OCI-LY7 (cell line): ENCODE data around the gene TBXA2R. TPM values are rescaled to one million over a fixed set of nuclear protein-coding genes. Genes with fewer than 3 reads are reported as not detected.

ENCODE experiments used
- Bru-seq: library from RNA; stranded (reverse); fragments of 400-500 nt; gene quantifications from one replicate; lab custom pipeline; 2021; lab: Mats Ljungman, UMichigan
- BruChase-seq, 2 experiments: library from RNA; stranded (reverse); fragments of 400-500 nt; gene quantifications; one replicate each; lab custom pipeline; 2021; lab: Mats Ljungman, UMichigan
- BruUV-seq: library from RNA; stranded (reverse); fragments of 400-500 nt; replicated peaks from 2 replicates; lab custom pipeline; 2021; lab: Mats Ljungman, UMichigan
- CTCF ChIA-PET: fragments of 300-600 bp; sonication (Branson Sonifier 250); formaldehyde crosslinking; loops from one replicate; lab custom pipeline; 2022; ENCODE audit warnings: antibody characterized with exemption; ENCODE audit not compliant: unreplicated experiment; lab: Charles Lee
- POLR2A ChIA-PET: fragments of 300-600 bp; sonication (Branson Sonifier 250); formaldehyde crosslinking; loops from one replicate; lab custom pipeline; 2022; ENCODE audit warnings: antibody characterized with exemption; lab: Charles Lee
- DNase-seq: peaks from one replicate; pipeline ENCODE4 v3.0.0-alpha.2; 2015; ENCODE audit warnings: low spot score
- H2AFZ ChIP-seq: fragments of 200-600 bp; sonication (generic), shearing (Covaris generic); 2 replicates; pipeline ENCODE4 v1.6.1; 2014; ENCODE audit warnings: mild to moderate bottlenecking, antibody characterized with exemption, low read length, moderate library complexity
- H3K27ac ChIP-seq: fragments of 200-600 bp; sonication (generic); 2 replicates; pipeline ENCODE4 v1.5.1; 2014; ENCODE audit warnings: mixed run types, low read depth, mild to moderate bottlenecking, moderate library complexity, low read length, inconsistent platforms; ENCODE audit not compliant: poor library complexity, severe bottlenecking
- H3K36me3 ChIP-seq: fragments of 200-600 bp; sonication (generic); 2 replicates; pipeline ENCODE4 v1.6.1; 2014; ENCODE audit warnings: mild to moderate bottlenecking, antibody characterized with exemption, low read length, moderate library complexity, mixed read lengths; ENCODE audit not compliant: insufficient read depth
- H3K4me1 ChIP-seq: fragments of 200-600 bp; sonication (generic); 2 replicates; pipeline ENCODE4 v1.5.1; 2014; ENCODE audit warnings: mild to moderate bottlenecking, low read length; ENCODE audit not compliant: insufficient read depth, poor library complexity, severe bottlenecking
- H3K4me2 ChIP-seq: fragments of 200-600 bp; sonication (generic); 2 replicates; pipeline ENCODE4 v1.6.1; 2014; ENCODE audit warnings: mild to moderate bottlenecking, low read length
- H3K4me3 ChIP-seq: fragments of 200-600 bp; sonication (generic); 2 replicates; pipeline ENCODE4 v1.5.1; 2014; ENCODE audit warnings: mild to moderate bottlenecking, low read depth, low read length; ENCODE audit not compliant: poor library complexity, severe bottlenecking
- H3K79me2 ChIP-seq: fragments of 200-600 bp; sonication (generic); 2 replicates; pipeline ENCODE4 v1.6.1; 2016; ENCODE audit warnings: low read depth, mild to moderate bottlenecking, low read length, moderate library complexity, mixed read lengths; ENCODE audit not compliant: insufficient read depth
- H3K9me2 ChIP-seq: fragments of 200-600 bp; sonication (generic); 2 replicates; pipeline ENCODE4 v1.6.1; 2016; ENCODE audit warnings: mild to moderate bottlenecking, low read length, mixed read lengths; ENCODE audit not compliant: insufficient read depth
- H3K9me3 ChIP-seq: fragments of 200-600 bp; sonication (generic); 2 replicates; pipeline ENCODE4 v1.6.1; 2014; ENCODE audit warnings: mild to moderate bottlenecking, mixed run types, low read length, mixed read lengths
- H4K20me1 ChIP-seq: fragments of 200-600 bp; sonication (generic); 2 replicates; pipeline ENCODE4 v1.6.1; 2014; ENCODE audit warnings: mild to moderate bottlenecking, antibody characterized with exemption, low read length, moderate library complexity, mixed read lengths; ENCODE audit not compliant: insufficient read depth
- CTCF ChIP-seq: fragments of 200-600 bp; sonication (generic); conservative IDR thresholded peaks from 2 replicates; pipeline ENCODE4 v1.5.1; 2014; ENCODE audit warnings: mild to moderate bottlenecking, antibody characterized with exemption, low read length, moderate library complexity, mixed read lengths
- EZH2phosphoT487 ChIP-seq: fragments of 200-600 bp; sonication (generic); IDR thresholded peaks from 2 replicates; pipeline ENCODE4 v1.6.1; 2018; ENCODE audit warnings: low read depth, borderline replicate concordance, mild to moderate bottlenecking, mixed run types, antibody characterized with exemption, low read length, moderate library complexity, mixed read lengths
- intact Hi-C: fragments of 100-400 bp; cut with micrococcal nuclease; formaldehyde crosslinking; loops from one replicate; pipeline ENCODE4 v1.10.0; 2022; ENCODE audit not compliant: unreplicated experiment
- long read RNA-seq: library from polyadenylated mRNA; stranded (forward); transcript quantifications from one replicate; pipeline ENCODE4 v2.0.0, GENCODE V29; 2022
- total RNA-seq, 2 experiments: library from RNA; depleted of rRNA in 1 of 2; stranded (reverse); fragments of >200 nt in 1 of 2; shearing (Covaris generic) in 1 of 2; gene quantifications; 2 replicates each; pipeline ENCODE4 v1.2.3, GENCODE V29; 2014 to 2022

TBXA2R gene
- not detected in 2 replicates for total RNA-seq (2014; rRNA removed; shearing (Covaris generic))
- not detected in 2 replicates for total RNA-seq (2022)
- not detected for Bru-seq, nascent RNA
- BruChase-seq, experiment 1, labeled RNA remaining after a 6-hour chase = not detected
- not detected for BruChase-seq, experiment 2, labeled RNA remaining after a 2-hour chase
- long read RNA-seq = 0 reads

GRCh38 chr19:3606690-3607289 is at the start of gene TBXA2R:
Gene TBXA2R, minus strand, starts transcription at chr19:3606875. Its CDS starts 6,241 bp downstream, at chr19:3600634.
- no peaks in the 10 kb centered on the region for H3K79me2 ChIP-seq
- H3K4me1 ChIP-seq = peaks cover 21% of the 10 kb centered on the region
- intact Hi-C loops = no loop called here
- H3K4me3 ChIP-seq = no peak within 1 kb of the TSS
- peak; percentile 27 for DNase-seq
- no peaks in the 10 kb centered on the region for H4K20me1 ChIP-seq
- H3K36me3 ChIP-seq = peaks cover 23% of the 10 kb centered on the region
- no peaks in the 10 kb centered on the region for H3K9me3 ChIP-seq
- ChIA-PET POLR2A (no interaction called here), CTCF (no interaction called here)
- no peak for TF ChIP-seq CTCF
- no peak for TF ChIP-seq EZH2phosphoT487
- H2AFZ ChIP-seq = peak within 1 kb of the TSS; percentile 42; the same call in 1 of the 2 replicates
- no TSS peak for BruUV-seq
- H3K4me2 ChIP-seq = no peak within 1 kb of the TSS
- no peaks in the 10 kb centered on the region for H3K9me2 ChIP-seq
- no peak within 1 kb of the TSS for H3K27ac ChIP-seq

DNA sequence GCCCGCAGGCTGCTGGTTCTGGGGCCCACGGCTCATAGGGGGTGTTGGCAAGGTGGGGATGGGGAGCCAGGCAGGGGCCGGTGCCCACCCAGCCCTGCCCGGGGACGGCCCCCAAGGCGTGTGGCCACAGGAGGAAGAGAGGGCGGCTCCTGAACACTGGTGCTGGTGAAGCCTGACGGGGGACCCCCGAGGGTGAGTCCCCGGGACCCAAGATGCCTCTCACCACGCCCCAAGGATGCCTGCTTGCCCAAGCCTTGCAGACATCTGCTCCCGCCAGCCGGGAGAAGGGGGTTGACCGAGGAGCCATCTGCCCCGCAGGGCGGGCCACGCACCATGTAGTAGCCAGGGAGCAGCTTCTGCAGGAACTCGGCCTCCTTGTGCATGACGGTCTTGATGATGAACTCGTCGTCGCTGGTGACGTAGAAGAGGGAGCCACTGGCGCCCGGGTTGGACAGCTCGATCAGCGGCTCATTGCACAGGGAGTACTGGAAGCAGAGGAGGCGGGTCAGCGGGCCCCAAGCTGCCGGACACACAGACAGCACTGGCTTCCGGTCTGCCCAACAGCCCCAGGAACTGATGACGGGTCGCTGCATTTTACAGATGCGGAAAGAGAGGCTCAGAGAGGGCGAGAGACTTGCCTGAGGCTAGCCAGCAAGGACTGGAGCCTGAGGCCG is 49.5 kb upstream of the TBXA2R start:
- Histone ChIP-seq H2AFZ (no peak overlapping the region), H3K9me3 (no peaks in the 10 kb centered on the region), H3K4me2 (no peak overlapping the region), H3K9me2 (no peaks in the 10 kb centered on the region), H3K4me1 (no peaks in the 10 kb centered on the region), H4K20me1 (no peaks in the 10 kb centered on the region), H3K4me3 (no peak overlapping the region), H3K79me2 (no peaks in the 10 kb centered on the region), H3K36me3 (peaks cover 8% of the 10 kb centered on the region), H3K27ac (no peak overlapping the region)
- ChIA-PET CTCF (no interaction called here), POLR2A (no interaction called here)
- no peak for DNase-seq
- no peak for TF ChIP-seq CTCF
- TF ChIP-seq EZH2phosphoT487 = no peak
- intact Hi-C loops = no loop called here
- no TSS peak for BruUV-seq
